Daoy (cell line): ENCODE data around the gene ACO1. TPM values are rescaled to one million over a fixed set of nuclear protein-coding genes. Genes with fewer than 3 reads are reported as not detected.

Experiments
- DNase-seq: peaks from one replicate; pipeline ENCODE4 v3.0.0-alpha.2; 2015; ENCODE audit warnings: low read depth
- total RNA-seq: library from RNA; depleted of rRNA; stranded (reverse); fragments of >200 nt; shearing (Covaris generic); gene quantifications from 2 replicates; pipeline ENCODE4 v1.2.3, GENCODE V29; 2014

Gene ACO1
- total RNA-seq, 1 experiment from 2014 or later: 52.8 TPM

- no peak for DNase-seq
Measured at GRCh38 chr9:32382565-32383320, 1.7 kb upstream of the ACO1 start.

DNA sequence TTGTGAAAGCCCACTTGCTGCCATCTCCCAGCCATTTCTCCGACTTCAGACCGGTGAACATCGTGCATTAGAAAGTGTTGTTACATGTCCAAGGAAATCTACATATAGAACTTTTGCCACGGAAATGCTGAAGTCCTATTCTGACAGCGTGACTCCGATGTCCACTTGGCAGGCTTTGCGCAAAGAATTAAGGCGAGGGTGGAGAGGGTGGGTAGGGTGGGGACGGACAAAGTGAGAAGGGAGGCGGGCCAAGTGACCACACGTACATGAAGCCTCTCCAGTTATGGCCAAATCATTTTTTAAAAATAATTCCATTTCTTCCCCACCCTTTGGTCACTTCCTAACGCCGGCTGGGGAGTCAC is 460 bp upstream of the ACO1 start:
- DNase-seq: no peak

DNA sequence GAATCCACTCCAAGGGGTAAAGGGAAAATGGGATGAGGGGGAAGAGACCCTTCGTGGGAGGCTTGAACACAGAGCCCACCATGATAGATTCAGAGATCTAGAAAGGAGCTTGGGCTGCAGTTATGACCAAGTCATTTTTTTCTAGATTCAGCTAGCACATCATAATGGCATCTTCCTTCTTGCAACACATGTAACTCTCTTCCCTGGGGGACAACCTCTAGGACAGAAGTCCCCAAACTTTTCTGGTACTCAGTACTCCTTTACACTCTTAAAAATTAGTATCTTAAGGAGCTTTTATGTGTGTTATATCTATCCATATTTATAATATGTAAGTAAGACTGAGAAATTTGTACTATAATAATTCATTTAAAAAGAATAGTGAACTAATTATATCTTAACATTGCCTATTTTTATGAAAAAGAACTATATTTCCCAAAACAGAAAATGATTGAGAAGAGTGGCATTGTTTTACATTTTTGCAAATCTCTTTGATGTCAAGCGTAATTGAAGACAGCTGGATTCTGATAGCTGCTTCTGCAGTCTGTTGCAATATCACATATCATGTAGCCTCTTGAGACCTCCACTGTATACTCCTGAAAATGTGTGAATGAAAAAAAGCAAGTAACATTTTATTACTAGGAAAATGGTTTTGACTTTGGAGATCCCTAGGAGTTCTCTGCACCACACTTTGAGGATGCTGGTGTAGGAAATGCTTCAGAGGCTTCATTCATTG is 875 bp downstream of the ACO1 start:
- no peak for DNase-seq

GRCh38 chr9:32385885-32386283 is 1.4 kb downstream of the ACO1 start:
- DNase-seq: no peak

DNA sequence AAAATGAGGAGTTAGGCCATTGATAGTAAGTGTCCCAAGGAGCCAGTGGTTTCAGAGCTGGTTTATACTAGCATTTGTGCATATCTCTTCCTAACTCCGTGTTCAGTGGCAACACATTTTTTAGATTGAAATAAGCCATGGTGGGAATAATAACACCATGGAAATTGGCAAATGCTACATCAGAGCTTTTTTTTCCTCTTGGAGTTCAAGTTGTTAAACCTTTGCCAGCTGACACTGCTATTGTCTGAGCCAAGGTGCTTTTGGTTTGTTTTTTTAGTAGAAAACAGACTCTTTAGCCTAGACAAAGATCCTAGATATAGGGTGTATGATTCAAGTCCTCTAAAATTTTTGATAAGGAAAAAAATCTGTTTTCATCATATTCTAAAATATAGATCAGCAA is 2.8 kb downstream of the ACO1 start:
- DNase-seq: no peak

DNA sequence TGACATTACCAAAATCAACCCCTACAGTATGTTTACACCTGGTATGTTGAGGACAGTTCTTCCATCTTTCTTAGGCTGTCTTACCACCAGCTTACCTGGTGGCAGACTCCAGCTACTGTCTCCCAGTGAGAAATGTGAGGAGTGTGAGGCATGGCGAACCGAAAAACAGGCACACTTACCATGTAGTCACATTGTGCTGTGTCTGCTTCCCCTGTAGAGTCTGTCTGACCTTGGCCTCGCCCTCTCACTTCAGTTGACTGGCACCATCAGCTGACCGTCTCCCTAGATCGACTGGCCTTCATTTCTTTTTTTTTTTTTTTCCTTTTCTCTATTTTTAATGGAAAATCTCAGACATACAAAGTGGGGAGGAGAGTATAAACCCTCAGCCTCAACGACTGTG is 4.9 kb downstream of the ACO1 start:
- no peak for DNase-seq

- no peak for DNase-seq
Measured at GRCh38 chr9:32393911-32394310, 9.5 kb downstream of the ACO1 start.

DNA sequence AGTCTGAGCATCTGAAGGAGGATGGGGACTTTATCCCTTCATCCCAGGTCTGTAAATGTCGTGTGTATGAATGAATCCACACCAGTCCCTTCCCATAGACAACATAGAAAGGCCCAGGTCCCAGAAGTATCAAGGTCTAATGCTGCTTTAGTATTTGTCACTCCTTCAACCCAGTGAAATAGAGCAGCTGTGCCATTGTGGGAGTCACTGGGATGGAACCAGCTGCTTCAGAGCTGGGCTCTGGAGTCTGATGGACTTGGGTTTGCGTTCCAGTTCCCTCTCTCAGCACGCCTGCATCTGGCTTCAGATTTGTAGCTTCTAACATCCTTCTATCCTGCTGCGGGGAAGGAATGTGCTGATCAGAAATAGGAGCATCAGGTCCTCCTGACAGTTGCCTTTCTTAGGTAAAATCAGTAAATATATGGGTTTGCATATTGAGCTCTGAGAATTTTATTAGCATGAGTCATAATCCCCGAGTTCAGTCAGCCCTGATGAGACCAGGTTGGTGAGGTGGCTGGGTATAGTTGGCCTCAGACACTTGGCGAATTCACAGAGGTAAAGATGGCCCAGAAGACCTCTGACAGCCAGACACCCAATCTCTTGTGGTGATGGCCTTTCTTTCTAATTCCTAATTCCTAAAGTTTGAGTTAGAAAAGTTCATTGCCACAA is 10.1 kb downstream of the ACO1 start:
- no peak for DNase-seq

- DNase-seq: peak; percentile 92
Measured at GRCh38 chr9:32395510-32396216, 11.2 kb downstream of the ACO1 start.

DNA sequence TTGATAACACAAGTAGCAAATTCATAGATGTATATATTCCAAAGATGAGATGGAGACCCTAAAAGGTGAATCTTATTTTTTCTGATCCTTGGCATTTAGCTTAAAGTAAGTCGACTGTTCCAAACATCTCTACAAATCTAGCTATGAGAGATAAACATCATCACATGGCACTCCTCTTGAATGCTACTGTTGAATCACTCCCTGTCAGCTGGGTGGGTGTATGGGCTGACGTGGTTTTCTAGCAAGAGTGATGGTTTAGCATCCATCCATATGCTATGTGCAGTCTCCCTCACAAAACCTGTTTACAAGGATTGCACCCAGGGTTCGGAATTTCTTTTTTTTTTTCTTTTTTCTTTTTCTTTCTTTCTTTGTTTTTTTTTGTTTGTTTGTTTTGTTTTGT is 13.8 kb downstream of the ACO1 start:
- DNase-seq: peak; percentile 41

DNA sequence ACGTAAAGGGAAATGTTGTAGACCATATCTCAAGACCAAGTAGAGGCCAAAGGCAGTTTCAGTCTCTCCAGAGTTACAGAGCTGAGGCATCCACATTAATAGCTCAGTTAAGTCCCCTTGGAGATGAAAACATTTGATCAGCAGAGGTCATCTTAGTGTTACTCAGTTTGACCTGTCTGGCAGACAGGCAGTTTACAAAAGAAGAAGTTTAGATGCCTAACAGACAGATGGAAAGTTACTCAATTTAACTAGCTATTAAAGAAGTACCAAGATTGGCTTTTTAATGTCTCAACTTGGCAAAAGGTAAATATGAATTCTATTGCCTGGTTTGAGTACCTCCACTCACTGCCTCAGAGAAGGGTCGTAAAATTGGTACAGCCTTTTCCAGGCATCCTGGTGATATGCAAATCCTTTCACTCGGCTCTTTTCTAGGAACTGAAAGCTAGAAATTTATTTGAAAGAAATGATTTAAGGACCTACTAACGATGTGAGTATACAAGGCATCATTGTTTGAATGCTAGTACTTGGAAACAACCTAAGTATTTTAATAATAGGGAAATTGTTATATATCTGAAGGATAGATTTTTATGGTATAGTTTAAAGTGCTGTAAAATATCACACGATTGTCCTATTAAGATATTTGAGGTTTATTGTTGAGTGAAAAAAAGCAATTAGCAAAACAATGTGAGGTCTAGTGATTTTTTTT is 14.8 kb downstream of the ACO1 start:
- DNase-seq: no peak

- no peak for DNase-seq
Measured at GRCh38 chr9:32401488-32401887, 17.0 kb downstream of the ACO1 start.

- DNase-seq: no peak
Measured at GRCh38 chr9:32403567-32404260, 19.3 kb downstream of the ACO1 start.

- DNase-seq: no peak
Measured at GRCh38 chr9:32404402-32404801, 20.0 kb downstream of the ACO1 start.

- no peak for DNase-seq
Measured at GRCh38 chr9:32404856-32405255, 20.4 kb downstream of the ACO1 start.

DNA sequence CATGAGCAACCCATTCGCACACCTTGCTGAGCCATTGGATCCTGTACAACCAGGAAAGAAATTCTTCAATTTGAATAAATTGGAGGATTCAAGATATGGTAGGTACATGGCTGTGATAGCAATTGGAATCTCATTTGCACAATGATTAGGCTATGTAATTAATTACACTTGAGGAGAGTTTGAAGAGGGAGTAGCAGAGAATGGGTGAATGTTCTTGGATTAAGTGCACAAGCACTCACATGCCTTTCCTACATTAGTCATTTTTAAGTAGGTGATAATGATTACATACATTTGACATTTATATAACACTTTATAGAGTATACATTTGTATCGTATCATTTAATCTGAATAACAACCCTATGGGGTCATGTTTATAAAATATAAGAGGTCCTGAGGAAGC is 21.1 kb downstream of the ACO1 start:
- no peak for DNase-seq

- DNase-seq: no peak
Measured at GRCh38 chr9:32406046-32406445, 21.6 kb downstream of the ACO1 start.

GRCh38 chr9:32411753-32412152 is 27.3 kb downstream of the ACO1 start:
- DNase-seq: no peak

GRCh38 chr9:32412440-32412839 is 28.0 kb downstream of the ACO1 start:
- DNase-seq: no peak

DNA sequence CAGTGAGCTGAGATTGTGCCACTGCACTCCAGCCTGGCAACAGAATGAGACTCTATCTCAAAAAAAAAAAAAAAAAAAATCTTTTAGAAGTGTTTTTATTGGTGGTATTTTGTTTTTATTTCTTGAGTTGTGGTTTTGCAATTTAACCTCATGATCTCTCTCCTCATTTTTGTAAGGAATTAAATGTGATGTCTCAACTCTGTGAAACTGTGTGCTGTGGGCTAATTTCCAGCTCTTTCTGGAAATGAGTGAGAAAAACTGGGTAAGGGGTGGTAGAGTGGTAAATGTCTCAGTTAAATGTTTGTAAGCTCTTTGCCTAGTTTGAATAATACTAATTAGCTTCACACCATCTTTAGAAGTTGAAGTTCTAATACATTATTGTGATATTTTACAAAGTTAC is 29.0 kb downstream of the ACO1 start:
- no peak for DNase-seq

DNA sequence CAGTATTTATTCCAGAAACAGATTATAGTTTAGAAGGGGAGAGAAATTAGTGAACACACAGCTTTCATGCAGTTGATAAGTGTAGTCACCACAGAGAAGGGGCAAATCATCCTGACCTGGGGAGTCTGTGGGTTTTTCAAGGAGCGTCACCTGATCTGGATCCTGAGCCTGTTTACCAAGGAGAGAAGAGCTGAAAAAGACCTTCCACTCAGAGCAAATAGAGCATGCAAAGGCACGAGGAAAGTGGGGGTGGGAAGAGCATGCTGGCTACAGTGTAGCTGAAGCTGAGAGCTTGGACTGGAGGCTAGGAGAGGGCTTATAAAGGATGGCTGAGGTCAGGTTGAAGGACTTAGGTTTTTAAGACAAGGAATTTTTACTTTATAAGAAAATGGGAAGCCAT is 30.4 kb downstream of the ACO1 start:
- no peak for DNase-seq
